ENCODE data around the gene NPPA. TPM values are rescaled to one million over a fixed set of nuclear protein-coding genes. Genes with fewer than 3 reads are reported as not detected.

The NPPA gene
- total and polyA plus RNA-seq, 9 of the 15 experiments (the other 6 are each of a cell fraction or from before 2014, with no cell fraction given): not detected

- TF ChIP-seq CTCF (IDR thresholded peaks at IDR 0.05 in 2 of 3, conservative IDR thresholded peaks at IDR 0.05 in 1 of 3; ENCODE audit: insufficient read depth in 2 of 3, low read depth in 1 of 3, low read length in 3 of 3) (peak; percentile 98 to 99 (median 99)), TOE1 (IDR thresholded peaks at IDR 0.05; ENCODE audit: borderline replicate concordance) (0 out of 2 replicates have a peak, but pooled peaks have one; percentile 39), TOE1 (CRISPR knock-in tag; IDR thresholded peaks at IDR 0.05; ENCODE audit: borderline replicate concordance, low read depth) (peak; percentile 89; the same call in 1 of the 2 replicates), ZNF76 (CRISPR knock-in tag; IDR thresholded peaks at IDR 0.05; ENCODE audit: borderline replicate concordance) (no peak), PML (IDR thresholded peaks at IDR 0.05; ENCODE audit: low read length) (no peak), CBX2 (IDR thresholded peaks at IDR 0.05; ENCODE audit: insufficient read depth, low read length, poor library complexity, severe bottlenecking) (no peak), ZC3H11A (IDR thresholded peaks at IDR 0.05; ENCODE audit: low read depth, low read length) (no peak), BDP1 (IDR thresholded peaks at IDR 0.05; ENCODE audit: insufficient read depth, insufficient read length) (no peak), CSDE1 (IDR thresholded peaks at IDR 0.05) (peak in 1 of 2 experiments; percentile 36; a peak in 1 of 4 replicates), DLX4 (CRISPR knock-in tag; IDR thresholded peaks at IDR 0.05) (no peak), ZFX (CRISPR knock-in tag; IDR thresholded peaks at IDR 0.05) (no peak), DEAF1 (CRISPR knock-in tag; IDR thresholded peaks at IDR 0.05) (peak; percentile 99), NR3C1 (CRISPR knock-in tag; IDR thresholded peaks at IDR 0.05) (no peak), BCOR (IDR thresholded peaks at IDR 0.05) (no peak), PREB (CRISPR knock-in tag; IDR thresholded peaks at IDR 0.05) (no peak), CTCFL (IDR thresholded peaks at IDR 0.05; ENCODE audit: borderline replicate concordance, insufficient read depth, low read depth, low read length, poor library complexity, severe bottlenecking) (peak; percentile 35), HOXB6 (CRISPR knock-in tag; IDR thresholded peaks at IDR 0.05; ENCODE audit: borderline replicate concordance) (no peak), IRF1 (CRISPR knock-in tag; IDR thresholded peaks at IDR 0.05; ENCODE audit: borderline replicate concordance) (no peak)
These were observed 9.0 kb downstream of the NPPA start (continued) for GRCh38 chr1:11838349-11839272.

All from K562 (cell line).